ENCODE results near the gene CGB2. TPM values are rescaled to one million over a fixed set of nuclear protein-coding genes. Genes with fewer than 3 reads are reported as not detected.
"Not testable (repeated sequence)": the region's sequence is repeated elsewhere in the genome, so short reads cannot be mapped to it uniquely, and the experiment has no call there.

CGB2 gene
- total RNA-seq, 1 experiment from 2014 or later, result 0.77 TPM

DNA sequence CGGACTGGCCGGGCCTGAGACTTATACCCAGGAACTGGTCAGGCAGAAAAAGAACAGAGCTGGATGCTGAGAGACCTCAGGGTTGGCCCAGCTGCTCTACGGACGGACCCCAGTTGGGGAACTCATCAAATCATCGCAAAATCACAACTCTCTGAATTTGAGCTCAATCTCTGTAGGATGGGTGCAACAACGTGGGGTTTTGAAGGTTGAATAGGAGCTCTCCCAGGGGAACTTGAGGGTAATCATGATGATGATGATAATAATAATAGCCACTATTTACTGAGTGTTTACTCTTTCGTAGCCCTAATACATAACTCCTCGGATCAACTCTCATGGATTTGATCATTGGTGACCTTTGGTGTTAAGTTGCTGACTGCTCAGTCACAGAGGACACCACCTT is 1.4 kb upstream of the CGB2 start:
- not testable (repeated sequence) for H3T11ph ChIP-seq (ENCODE audit: low read length)
- H3K27me3 Mint-ChIP-seq (ENCODE audit: low read depth), result peaks cover 26% of the 10 kb centered on the region
- no CpG with 5 or more reads among the region's 8 CpGs for WGBS (ENCODE audit: extremely low coverage, insufficient read length, low lambda C conversion rate)

More for the DNA sequence above, 1.4 kb upstream of the CGB2 start:
- H3K56ac ChIP-seq (ENCODE audit: insufficient read length, low read depth, low read length); DNase-seq; H3K79me2 ChIP-seq (ENCODE audit: insufficient read depth, low read length); H2AFZ ChIP-seq (ENCODE audit: low read length); H3K4ac ChIP-seq (ENCODE audit: low read depth, low read length); H2BK12ac ChIP-seq (ENCODE audit: insufficient read length, low read depth, low read length); H2BK5ac ChIP-seq (ENCODE audit: insufficient read length, low read length); H4K20me1 ChIP-seq (ENCODE audit: control insufficient read depth, insufficient read depth, insufficient read length); H3K9me3 Mint-ChIP-seq; H3K27me3 ChIP-seq (ENCODE audit: insufficient read depth, low read length); H2BK15ac ChIP-seq (ENCODE audit: low read depth, low read length); H4K5ac ChIP-seq (ENCODE audit: insufficient read length, low read depth, low read length); H2BK120ac ChIP-seq (ENCODE audit: low read depth, low read length, poor library complexity, severe bottlenecking); H3K14ac ChIP-seq (ENCODE audit: insufficient read depth, low read length); H3K23me2 ChIP-seq (ENCODE audit: insufficient read length, low read depth, low read length, poor library complexity, severe bottlenecking); H2BK20ac ChIP-seq (ENCODE audit: low read depth, low read length, poor library complexity, severe bottlenecking); H3K9ac ChIP-seq (ENCODE audit: extremely low read depth, insufficient read length, low read length); H3K27ac ChIP-seq (ENCODE audit: insufficient read length, low read depth, low read length); H3K4me2 ChIP-seq (ENCODE audit: insufficient read depth, insufficient read length, low read length); H3K4me3 Mint-ChIP-seq; H4K91ac ChIP-seq (ENCODE audit: insufficient read length, low read depth, low read length); H2AK5ac ChIP-seq (ENCODE audit: insufficient read length, low read length); H3K27ac Mint-ChIP-seq; H3K9me3 ChIP-seq (ENCODE audit: control insufficient read depth, low read depth, low read length); H4K8ac ChIP-seq (replicated peaks; ENCODE audit: insufficient read length, low read depth, low read length); H3K18ac ChIP-seq (ENCODE audit: insufficient read length, low read depth, low read length); H3K36me3 Mint-ChIP-seq (ENCODE audit: insufficient read depth in 1 of 3, low read depth in 3 of 3); H3K79me1 ChIP-seq (ENCODE audit: insufficient read depth, low read depth, low read length, poor library complexity, severe bottlenecking); H3K4me1 Mint-ChIP-seq; H3K23ac ChIP-seq (ENCODE audit: insufficient read length, low read depth, low read length); H3K4me1 ChIP-seq (ENCODE audit: insufficient read depth, low read length): not testable (repeated sequence)

Data from H9 (cell line).